GM12801 (cell line): ENCODE measurements around the gene ZNF83.

ENCODE experiments used
- TF ChIP-seq, protein P1 (sequence below): IDR thresholded peaks from one replicate; pipeline ENCODE4 v1.5.1; 2011; ENCODE audit warnings: control low read depth; ENCODE audit not compliant: insufficient read length; ENCODE audit errors: extremely low read depth

ZNF83 gene

DNA sequence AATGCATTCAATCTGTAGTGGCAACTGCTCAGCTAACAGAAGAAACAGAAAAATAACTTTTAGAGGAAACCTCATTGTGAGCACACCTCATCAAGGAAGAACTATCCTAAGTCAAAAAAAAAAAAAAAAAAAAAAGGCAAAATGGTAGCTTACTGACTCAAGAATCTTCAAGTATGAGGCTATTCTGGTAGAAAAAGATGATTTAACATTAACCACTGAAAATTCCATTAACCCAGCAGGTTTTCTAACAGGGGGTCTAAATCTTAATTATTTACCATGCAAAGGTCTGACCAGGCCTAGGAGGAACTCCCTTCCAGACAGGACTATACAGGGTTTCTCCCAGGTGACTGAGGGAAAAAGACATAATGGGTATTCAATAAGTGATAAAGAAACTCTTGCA, 28.4 kb upstream of the ZNF83 start:
- TF ChIP-seq, protein P1, sequence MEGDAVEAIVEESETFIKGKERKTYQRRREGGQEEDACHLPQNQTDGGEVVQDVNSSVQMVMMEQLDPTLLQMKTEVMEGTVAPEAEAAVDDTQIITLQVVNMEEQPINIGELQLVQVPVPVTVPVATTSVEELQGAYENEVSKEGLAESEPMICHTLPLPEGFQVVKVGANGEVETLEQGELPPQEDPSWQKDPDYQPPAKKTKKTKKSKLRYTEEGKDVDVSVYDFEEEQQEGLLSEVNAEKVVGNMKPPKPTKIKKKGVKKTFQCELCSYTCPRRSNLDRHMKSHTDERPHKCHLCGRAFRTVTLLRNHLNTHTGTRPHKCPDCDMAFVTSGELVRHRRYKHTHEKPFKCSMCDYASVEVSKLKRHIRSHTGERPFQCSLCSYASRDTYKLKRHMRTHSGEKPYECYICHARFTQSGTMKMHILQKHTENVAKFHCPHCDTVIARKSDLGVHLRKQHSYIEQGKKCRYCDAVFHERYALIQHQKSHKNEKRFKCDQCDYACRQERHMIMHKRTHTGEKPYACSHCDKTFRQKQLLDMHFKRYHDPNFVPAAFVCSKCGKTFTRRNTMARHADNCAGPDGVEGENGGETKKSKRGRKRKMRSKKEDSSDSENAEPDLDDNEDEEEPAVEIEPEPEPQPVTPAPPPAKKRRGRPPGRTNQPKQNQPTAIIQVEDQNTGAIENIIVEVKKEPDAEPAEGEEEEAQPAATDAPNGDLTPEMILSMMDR = no peak

DNA sequence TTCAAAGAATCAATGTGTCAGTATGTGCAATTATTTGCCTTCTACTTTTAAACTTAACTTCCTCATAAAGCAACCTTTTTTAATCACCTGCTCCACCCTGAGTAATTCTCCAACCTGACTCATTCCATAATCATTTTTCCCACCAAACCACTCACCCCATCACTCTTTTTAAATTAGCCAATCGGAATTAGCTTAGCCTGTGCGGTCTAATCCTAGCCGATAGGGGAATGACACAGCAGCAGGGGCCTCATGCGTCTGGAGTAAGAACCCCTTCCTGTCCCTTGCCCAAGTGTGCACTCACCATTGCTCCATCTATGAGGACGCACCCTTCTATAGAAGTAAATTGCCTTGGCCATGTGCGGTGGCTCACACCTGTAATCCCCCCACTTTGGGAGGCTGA, 27.4 kb upstream of the ZNF83 start:
- TF ChIP-seq, protein P1 = no peak

DNA sequence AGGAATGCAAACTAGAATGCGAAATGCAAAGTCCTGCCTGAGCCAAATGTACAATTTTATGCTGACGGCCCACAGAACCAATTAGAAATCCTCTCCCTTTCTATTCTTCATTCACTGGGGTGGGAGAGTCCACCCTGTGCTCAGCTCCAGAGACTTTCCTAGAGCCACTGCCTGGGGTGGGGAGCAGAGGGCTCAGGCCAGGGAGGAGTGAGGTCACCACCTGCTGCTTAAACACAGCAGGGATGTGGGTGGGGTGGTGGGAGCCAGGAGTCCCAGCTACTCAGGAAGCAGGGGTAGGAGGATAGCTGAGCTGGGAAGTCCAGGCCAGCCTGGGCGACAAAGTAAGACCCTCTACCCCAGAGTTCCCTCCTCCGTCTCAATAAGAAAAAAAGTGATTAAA, 26.9 kb upstream of the ZNF83 start:
- TF ChIP-seq, protein P1 = no peak

DNA sequence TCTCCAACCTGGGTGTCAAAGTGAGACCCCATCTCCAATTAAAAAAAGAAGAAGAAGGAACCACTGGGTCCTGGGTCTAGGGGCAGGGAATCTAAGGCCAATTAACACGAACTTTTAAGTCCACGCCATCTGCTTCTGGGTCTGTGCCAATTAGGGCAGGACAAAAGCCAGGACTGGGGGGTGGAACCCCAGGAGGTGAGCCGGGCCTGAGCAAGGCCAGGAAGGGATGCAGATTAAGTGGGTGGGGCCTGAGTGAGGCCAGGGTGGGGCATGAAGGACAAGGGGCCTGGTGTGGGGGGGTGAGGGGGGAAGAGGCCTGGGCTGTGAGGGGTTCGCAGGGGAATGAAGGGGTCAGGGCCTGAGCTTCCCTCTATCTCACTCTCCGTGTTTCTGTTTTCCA, 26.3 kb upstream of the ZNF83 start:
- TF ChIP-seq, protein P1 = no peak

DNA sequence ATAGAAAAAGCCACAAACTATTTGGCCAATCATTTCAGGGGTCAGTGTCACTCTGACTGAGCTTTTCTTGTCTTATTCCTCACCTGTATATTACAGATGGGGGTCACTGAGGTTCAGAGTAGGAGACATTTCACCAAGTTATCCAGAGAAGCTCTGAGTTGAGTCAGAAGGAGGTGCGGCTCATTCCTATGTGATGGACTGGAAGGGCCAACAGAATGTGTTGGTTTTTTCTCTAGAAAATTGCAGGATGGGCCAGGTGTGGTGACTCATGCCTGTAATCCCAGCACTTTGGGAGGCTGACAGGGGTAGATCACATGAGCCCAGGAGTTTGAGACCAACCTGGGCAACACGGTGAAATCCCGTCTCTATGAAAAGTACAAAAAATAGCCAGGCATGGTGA, 24.5 kb upstream of the ZNF83 start:
- TF ChIP-seq, protein P1 = no peak

DNA sequence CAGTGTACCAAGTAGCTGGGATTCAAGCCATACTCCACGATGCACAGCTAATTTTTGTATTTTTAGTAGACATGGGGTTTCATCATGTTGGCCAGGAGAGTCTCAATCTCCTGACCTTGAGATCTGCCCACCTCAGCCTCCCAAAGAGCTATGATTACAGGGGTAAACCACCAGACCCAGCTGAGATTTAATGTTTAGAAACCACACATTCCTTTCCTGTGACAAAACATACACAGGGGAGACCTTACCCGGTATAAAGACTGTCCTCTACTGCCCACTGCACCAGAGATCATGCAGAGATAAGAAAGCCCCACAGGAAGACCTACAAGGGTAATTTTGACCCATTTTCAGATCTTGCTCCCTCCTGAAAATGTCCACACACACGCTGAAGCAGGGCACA, 22.8 kb upstream of the ZNF83 start:
- TF ChIP-seq, protein P1 = no peak

DNA sequence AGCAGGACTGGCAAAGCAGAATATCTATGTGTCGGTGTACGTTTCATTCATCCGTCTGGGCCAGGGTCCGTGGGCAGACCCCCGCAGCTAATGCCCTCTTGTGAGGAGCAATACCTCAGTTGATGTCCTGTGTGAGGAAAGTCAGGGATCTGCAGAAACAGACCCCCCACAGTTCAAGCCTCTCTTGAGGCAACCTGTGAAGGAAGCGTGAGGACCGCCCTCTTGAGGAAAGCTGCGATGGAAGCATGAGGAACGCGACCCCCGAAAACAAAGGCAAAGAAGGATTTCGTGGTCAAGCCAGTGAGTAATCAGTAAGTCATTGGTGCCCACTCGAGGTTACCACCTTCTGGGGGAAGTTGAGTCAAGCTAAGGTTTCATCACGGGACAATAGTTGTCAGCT, 20.9 kb upstream of the ZNF83 start:
- TF ChIP-seq, protein P1 = no peak

DNA sequence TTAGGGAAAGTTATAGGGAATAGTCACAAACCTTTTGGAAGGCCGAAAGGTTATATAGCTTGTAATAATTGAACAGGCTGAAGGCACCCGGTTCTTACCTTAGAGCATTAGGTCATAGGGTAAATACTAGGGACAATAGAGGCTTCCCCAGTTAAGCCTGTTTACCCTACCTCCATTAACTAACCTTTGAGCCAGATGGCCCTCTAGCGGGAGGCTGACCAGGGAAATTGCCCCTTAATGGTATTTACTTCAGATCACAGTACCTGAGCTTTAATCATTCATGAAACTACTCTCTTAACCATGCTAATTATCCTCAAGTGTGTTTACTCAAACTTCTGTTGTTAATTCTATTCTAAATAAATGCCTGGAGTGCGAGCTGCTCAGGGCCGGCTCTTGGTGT, 20.4 kb upstream of the ZNF83 start:
- TF ChIP-seq, protein P1 = no peak
